RWPE2 (cell line): ENCODE data around the gene DAZAP1.

ENCODE experiments used
- ATAC-seq: fragments of 200-7000 bp; cut with Tn5 transposase; 3 replicates; pipeline ENCODE4 v1.9.1; 2021; ENCODE audit warnings: low read depth
- DNase-seq: peaks from one replicate; pipeline ENCODE4 v3.0.0-alpha.2; 2020; ENCODE audit warnings: low spot score
- H3K27ac ChIP-seq: fragments of 450-650 bp; 2 replicates; pipeline ENCODE4 v1.5.1; 2017; ENCODE audit warnings: mild to moderate bottlenecking; ENCODE audit not compliant: poor library complexity, severe bottlenecking
- H3K27me3 ChIP-seq: fragments of 250-450 bp; sonication (Bioruptor Pico); 2 replicates; pipeline ENCODE4 v1.5.1; 2021; ENCODE audit warnings: mild to moderate bottlenecking, moderate library complexity; ENCODE audit not compliant: insufficient read depth, poor library complexity, severe bottlenecking
- H3K36me3 ChIP-seq: fragments of 250-450 bp; sonication (Bioruptor Pico); 2 replicates; pipeline ENCODE4 v1.5.1; 2020; ENCODE audit warnings: low read depth, mild to moderate bottlenecking, moderate library complexity
- H3K4me1 ChIP-seq: fragments of 250-450 bp; sonication (Bioruptor Pico); 2 replicates; pipeline ENCODE4 v1.5.1; 2021; ENCODE audit warnings: mild to moderate bottlenecking, moderate library complexity; ENCODE audit not compliant: insufficient read depth, poor library complexity, severe bottlenecking
- H3K4me3 ChIP-seq: fragments of 250-450 bp; sonication (Bioruptor Pico); 2 replicates; pipeline ENCODE4 v1.5.1; 2021; ENCODE audit warnings: mild to moderate bottlenecking, moderate library complexity; ENCODE audit not compliant: severe bottlenecking
- H3K9me3 ChIP-seq: fragments of 250-450 bp; sonication (Bioruptor Pico); 2 replicates; pipeline ENCODE4 v1.5.1; 2021; ENCODE audit warnings: mild to moderate bottlenecking, moderate library complexity; ENCODE audit not compliant: severe bottlenecking
- CTCF ChIP-seq: fragments of 450-650 bp; IDR thresholded peaks from one replicate; pipeline ENCODE4 v1.5.1; 2017; ENCODE audit warnings: mild to moderate bottlenecking, moderate library complexity; ENCODE audit not compliant: poor library complexity, severe bottlenecking

Gene DAZAP1

DNA sequence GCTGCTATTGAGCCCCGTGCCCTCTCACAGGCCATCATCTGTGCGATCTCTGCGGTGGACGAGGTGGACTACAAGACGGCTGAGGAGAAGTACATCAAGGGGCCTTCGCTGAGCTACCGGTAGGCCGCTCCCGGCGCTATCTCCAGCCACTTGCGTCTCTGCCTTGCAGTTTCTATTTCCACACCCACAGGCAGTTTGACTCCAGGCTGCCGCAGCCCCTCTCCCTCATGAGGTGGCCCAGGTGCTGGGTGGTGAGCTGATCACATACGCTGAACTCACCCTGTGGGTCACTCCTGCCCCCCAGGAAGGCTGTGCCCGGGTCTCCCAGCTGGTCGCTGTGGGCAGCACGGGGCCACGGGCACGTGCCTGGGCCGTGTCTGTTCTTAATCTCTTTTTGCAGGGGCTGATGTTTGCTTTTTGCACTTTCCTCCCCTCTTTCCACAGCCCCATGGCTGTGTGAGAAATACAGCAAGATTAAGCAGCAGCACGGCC lies 34.3 kb upstream of the DAZAP1 start:
- Histone ChIP-seq H3K9me3 (no peaks in the 10 kb centered on the region), H3K4me3 (no peak overlapping the region), H3K27me3 (no peaks in the 10 kb centered on the region), H3K36me3 (peaks cover 19% of the 10 kb centered on the region), H3K4me1 (no peaks in the 10 kb centered on the region), H3K27ac (no peak overlapping the region)
- DNase-seq (no peak), ATAC-seq (no peak)
- no peak for TF ChIP-seq CTCF

DNA sequence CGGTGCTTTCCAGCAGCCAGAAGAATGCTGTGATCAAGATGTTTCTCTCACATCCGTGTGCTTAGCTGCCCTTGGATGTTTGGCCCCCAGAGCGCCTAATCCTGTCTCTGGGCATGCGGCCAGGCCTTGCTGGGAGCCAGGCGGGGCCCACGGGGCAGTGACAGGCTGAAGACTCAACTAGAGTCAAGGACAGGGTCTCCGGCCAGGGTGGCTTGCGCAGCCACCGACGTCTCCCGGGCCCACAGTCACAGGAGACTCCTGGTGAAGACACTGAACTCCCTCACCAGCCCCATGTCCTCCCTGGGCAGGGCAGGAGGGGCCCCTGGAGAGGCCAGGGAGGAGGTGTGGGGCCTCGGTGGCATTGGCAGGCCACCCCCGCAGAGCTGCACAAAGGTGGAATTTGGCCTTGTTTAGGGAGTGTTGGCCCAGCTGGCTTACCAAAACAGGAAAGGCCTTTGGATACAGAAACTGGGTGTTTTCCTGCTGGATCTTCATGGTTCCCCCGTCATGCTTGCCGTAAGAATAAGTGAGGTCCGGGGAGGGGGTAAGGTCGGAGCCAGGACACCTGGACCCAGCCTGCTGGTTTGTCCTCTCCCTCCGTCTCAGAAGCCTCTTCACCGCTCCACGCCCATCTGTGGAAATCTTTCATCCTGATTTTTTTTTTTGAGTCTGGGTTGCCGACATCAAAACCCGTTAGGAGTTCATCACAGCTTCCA lies 33.7 kb upstream of the DAZAP1 start:
- TF ChIP-seq CTCF, result no peak
- Histone ChIP-seq H3K36me3 (peaks cover 19% of the 10 kb centered on the region), H3K4me3 (no peak overlapping the region), H3K9me3 (no peaks in the 10 kb centered on the region), H3K27me3 (no peaks in the 10 kb centered on the region), H3K4me1 (no peaks in the 10 kb centered on the region), H3K27ac (no peak overlapping the region)
- no peak for DNase-seq
- ATAC-seq, result no peak; the same call in 2 of the 3 replicates

DNA sequence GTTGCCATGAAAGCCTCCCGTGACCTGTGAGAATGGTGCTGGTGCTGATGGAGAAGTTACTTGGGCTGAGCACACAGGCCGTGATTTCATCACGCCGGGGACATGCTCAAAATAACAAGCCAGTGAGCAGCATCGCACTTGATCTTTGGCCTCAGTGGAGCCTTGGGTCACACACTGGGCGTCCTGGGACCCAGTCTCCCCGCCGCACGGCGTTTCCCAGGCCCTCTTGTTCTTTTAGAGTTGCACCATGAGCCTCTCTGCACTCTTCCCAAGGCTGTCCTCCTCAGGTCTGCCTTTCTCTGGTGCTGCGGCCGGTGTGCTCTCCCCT lies 33.2 kb upstream of the DAZAP1 start:
- no peak for ATAC-seq
- H3K4me1 ChIP-seq, result no peaks in the 10 kb centered on the region
- no peaks in the 10 kb centered on the region for H3K27me3 ChIP-seq
- H3K36me3 ChIP-seq, result peaks cover 17% of the 10 kb centered on the region
- H3K4me3 ChIP-seq, result no peak overlapping the region
- no peak for TF ChIP-seq CTCF
- no peak for DNase-seq
- H3K9me3 ChIP-seq, result no peaks in the 10 kb centered on the region
- H3K27ac ChIP-seq, result no peak overlapping the region

GRCh38 chr19:1376415-1376805 lies 31.0 kb upstream of the DAZAP1 start:
- no peaks in the 10 kb centered on the region for H3K9me3 ChIP-seq
- no peak for ATAC-seq

More at GRCh38 chr19:1376415-1376805, 31.0 kb upstream of the DAZAP1 start:
- TF ChIP-seq CTCF, result no peak
- H3K27me3 ChIP-seq, result no peaks in the 10 kb centered on the region
- H3K36me3 ChIP-seq, result peaks cover 2% of the 10 kb centered on the region; the same call in 1 of the 2 replicates
- H3K4me1 ChIP-seq, result no peaks in the 10 kb centered on the region
- no peak overlapping the region for H3K27ac ChIP-seq
- DNase-seq, result no peak
- no peak overlapping the region for H3K4me3 ChIP-seq
